GM04503 (cell line): ENCODE measurements around the gene MYL1.

Experiments used
- DNase-seq: peaks from one replicate; pipeline ENCODE4 v3.0.0-alpha.2; 2012; ENCODE audit warnings: low read depth

The MYL1 gene

GRCh38 chr2:210267698-210268097 is 47.3 kb downstream of the MYL1 start:
- DNase-seq = no peak

GRCh38 chr2:210264282-210264681 is 50.7 kb downstream of the MYL1 start:
- no peak for DNase-seq

- no peak for DNase-seq
Observed at GRCh38 chr2:210263841-210264240, 51.1 kb downstream of the MYL1 start.

- DNase-seq = no peak
Observed at GRCh38 chr2:210262036-210262435, 52.9 kb downstream of the MYL1 start.

GRCh38 chr2:210259687-210260086 is 55.3 kb downstream of the MYL1 start:
- no peak for DNase-seq

- no peak for DNase-seq
Observed at GRCh38 chr2:210252699-210253606, 62.0 kb downstream of the MYL1 start.

- no peak for DNase-seq
Observed at GRCh38 chr2:210250622-210251021, 64.4 kb downstream of the MYL1 start.
